PC-3 (cell line): Measurements from ENCODE around the gene CDH4. TPM values are rescaled to one million over a fixed set of nuclear protein-coding genes. Genes with fewer than 3 reads are reported as not detected.

ENCODE experiments used
- ATAC-seq: fragments of 200-7000 bp; cut with Tn5 transposase; 2 replicates; pipeline ENCODE4 v1.9.1; 2020; ENCODE audit warnings: mild to moderate bottlenecking, moderate library complexity
- BruUV-seq: library from RNA; stranded (reverse); fragments of 400-500 nt; replicated peaks from 2 replicates; lab custom pipeline; 2021; lab: Mats Ljungman, UMichigan
- CTCF ChIA-PET: fragments of 300-600 bp; sonication (Branson Sonifier 250); formaldehyde crosslinking; loops from one replicate; lab custom pipeline; 2022; ENCODE audit warnings: antibody characterized with exemption; lab: Charles Lee
- POLR2A ChIA-PET: fragments of 300-600 bp; sonication (Branson Sonifier 250); formaldehyde crosslinking; loops from one replicate; lab custom pipeline; 2022; ENCODE audit warnings: antibody characterized with exemption; ENCODE audit not compliant: unreplicated experiment; lab: Charles Lee
- DNase-seq: peaks from one replicate; pipeline ENCODE4 v3.0.0-alpha.2; 2015
- H2AFZ ChIP-seq: fragments of 300-600 bp; sonication (generic); 2 replicates; pipeline ENCODE4 v1.6.0; 2016; ENCODE audit warnings: antibody characterized with exemption, low read length
- H3F3A ChIP-seq: fragments of 300-600 bp; sonication (generic); one replicate; pipeline ENCODE4 v1.6.0; 2017; ENCODE audit warnings: antibody characterized with exemption, low read length, control low read depth, mild to moderate bottlenecking; ENCODE audit not compliant: unreplicated experiment
- H3K27ac ChIP-seq: fragments of 300-600 bp; sonication (generic); 2 replicates; pipeline ENCODE4 v1.5.1; 2016; ENCODE audit warnings: mild to moderate bottlenecking, low read length
- H3K27me3 ChIP-seq: fragments of 300-600 bp; sonication (generic); 2 replicates; pipeline ENCODE4 v1.6.1; 2016; ENCODE audit warnings: low read length, mixed read lengths
- H3K36me3 ChIP-seq: fragments of 300-600 bp; sonication (generic); 2 replicates; pipeline ENCODE4 v1.6.1; 2016; ENCODE audit warnings: low read depth, mixed run types, low read length, mixed read lengths
- H3K4me1 ChIP-seq: fragments of 300-600 bp; sonication (generic); 2 replicates; pipeline ENCODE4 v1.5.1; 2016; ENCODE audit warnings: low read length; ENCODE audit not compliant: insufficient read depth
- H3K4me2 ChIP-seq: fragments of 300-600 bp; sonication (generic); 2 replicates; pipeline ENCODE4 v1.6.0; 2016; ENCODE audit warnings: low read length
- H3K4me3 ChIP-seq: fragments of 300-600 bp; sonication (generic); 2 replicates; pipeline ENCODE4 v1.5.1; 2016; ENCODE audit warnings: mild to moderate bottlenecking, low read length, mixed read lengths
- H3K79me2 ChIP-seq: fragments of 300-600 bp; sonication (generic); 2 replicates; pipeline ENCODE4 v1.6.1; 2017; ENCODE audit warnings: low read length, mixed read lengths
- H3K9ac ChIP-seq: fragments of 300-600 bp; sonication (generic); 2 replicates; pipeline ENCODE4 v1.6.0; 2016; ENCODE audit warnings: mild to moderate bottlenecking, low read length
- H3K9me2 ChIP-seq: fragments of 300-600 bp; sonication (generic); replicated peaks from 2 replicates; pipeline ENCODE4 v1.6.1; 2016; ENCODE audit warnings: mixed run types, low read length, mixed read lengths
- H3K9me3 ChIP-seq: fragments of 300-600 bp; sonication (generic); 2 replicates; pipeline ENCODE4 v1.6.1; 2016; ENCODE audit warnings: low read length, mixed read lengths
- H4K20me1 ChIP-seq: fragments of 300-600 bp; sonication (generic); 2 replicates; pipeline ENCODE4 v1.6.1; 2016; ENCODE audit warnings: low read length, mixed read lengths
- EZH2 ChIP-seq: fragments of 300-600 bp; sonication (generic); IDR thresholded peaks from one replicate; pipeline ENCODE4 v1.6.1; 2017; ENCODE audit warnings: antibody characterized with exemption, mild to moderate bottlenecking, low read length; ENCODE audit not compliant: unreplicated experiment
- EZH2phosphoT487 ChIP-seq: fragments of 300-600 bp; sonication (generic); IDR thresholded peaks from 2 replicates; pipeline ENCODE4 v1.6.1; 2018; ENCODE audit warnings: mild to moderate bottlenecking, antibody characterized with exemption, low read length, borderline replicate concordance
- intact Hi-C: fragments of 100-400 bp; cut with micrococcal nuclease; formaldehyde crosslinking; loops from 2 replicates; pipeline ENCODE4 v1.9.0; 2023
- total RNA-seq: library from RNA; depleted of rRNA; stranded (reverse); fragments of >200 nt; gene quantifications from 2 replicates; pipeline ENCODE4 v1.2.3, GENCODE V29; 2014
- TF ChIP-seq, protein P1 (sequence below): fragments of 300-600 bp; sonication (generic); conservative IDR thresholded peaks from 2 replicates; pipeline ENCODE4 v1.5.1; 2017; ENCODE audit warnings: antibody characterized with exemption, low read depth, mild to moderate bottlenecking, low read length

CDH4 gene
- total RNA-seq, 1 experiment from 2014 or later = not detected

DNA sequence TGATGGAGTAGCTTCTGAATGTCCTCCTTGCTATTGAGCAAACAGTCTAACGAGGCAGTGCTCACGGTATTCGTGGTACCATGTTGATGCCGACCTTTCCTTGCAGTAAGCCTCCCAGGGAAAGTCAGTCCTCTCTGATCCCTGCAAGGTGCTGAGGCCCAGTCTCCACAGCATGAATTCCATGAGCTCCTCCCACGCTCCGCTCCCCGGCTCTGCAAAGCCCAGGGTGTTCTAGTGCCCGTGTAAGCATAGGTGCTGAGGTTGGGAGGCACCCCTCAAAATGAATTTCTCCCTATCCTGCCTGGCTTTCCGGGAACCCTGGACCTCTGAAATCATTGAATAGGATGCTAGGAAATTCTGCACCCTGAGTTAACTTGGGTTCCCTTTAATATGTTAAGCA is 562.7 kb downstream of the CDH4 start:
- ATAC-seq (no peak), DNase-seq (no peak)
- H2AFZ ChIP-seq = no peak overlapping the region
- ChIA-PET CTCF (no interaction called here), POLR2A (interaction anchor here (0.6 kb wide), 1 partner anchor 21 kb away, joined by 3 read pairs; no protein-coding TSS in a partner anchor)
- H3K4me3 ChIP-seq = no peak overlapping the region
- no peaks in the 10 kb centered on the region for H3K79me2 ChIP-seq
- H3K9ac ChIP-seq = no peak overlapping the region
- BruUV-seq = no TSS peak
- H3K4me1 ChIP-seq = no peaks in the 10 kb centered on the region
- TF ChIP-seq EZH2phosphoT487 (no peak), EZH2 (no peak)
- TF ChIP-seq, protein P1, sequence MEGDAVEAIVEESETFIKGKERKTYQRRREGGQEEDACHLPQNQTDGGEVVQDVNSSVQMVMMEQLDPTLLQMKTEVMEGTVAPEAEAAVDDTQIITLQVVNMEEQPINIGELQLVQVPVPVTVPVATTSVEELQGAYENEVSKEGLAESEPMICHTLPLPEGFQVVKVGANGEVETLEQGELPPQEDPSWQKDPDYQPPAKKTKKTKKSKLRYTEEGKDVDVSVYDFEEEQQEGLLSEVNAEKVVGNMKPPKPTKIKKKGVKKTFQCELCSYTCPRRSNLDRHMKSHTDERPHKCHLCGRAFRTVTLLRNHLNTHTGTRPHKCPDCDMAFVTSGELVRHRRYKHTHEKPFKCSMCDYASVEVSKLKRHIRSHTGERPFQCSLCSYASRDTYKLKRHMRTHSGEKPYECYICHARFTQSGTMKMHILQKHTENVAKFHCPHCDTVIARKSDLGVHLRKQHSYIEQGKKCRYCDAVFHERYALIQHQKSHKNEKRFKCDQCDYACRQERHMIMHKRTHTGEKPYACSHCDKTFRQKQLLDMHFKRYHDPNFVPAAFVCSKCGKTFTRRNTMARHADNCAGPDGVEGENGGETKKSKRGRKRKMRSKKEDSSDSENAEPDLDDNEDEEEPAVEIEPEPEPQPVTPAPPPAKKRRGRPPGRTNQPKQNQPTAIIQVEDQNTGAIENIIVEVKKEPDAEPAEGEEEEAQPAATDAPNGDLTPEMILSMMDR = no peak
- no peak overlapping the region for H3K27ac ChIP-seq
- no peaks in the 10 kb centered on the region for H4K20me1 ChIP-seq
- no peaks in the 10 kb centered on the region for H3K9me2 ChIP-seq
- no peaks in the 10 kb centered on the region for H3F3A ChIP-seq
- intact Hi-C loops = no loop called here
- no peak overlapping the region for H3K4me2 ChIP-seq
- H3K9me3 ChIP-seq = no peaks in the 10 kb centered on the region
- peaks cover 98% of the 10 kb centered on the region for H3K27me3 ChIP-seq
- H3K36me3 ChIP-seq = no peaks in the 10 kb centered on the region

- Histone ChIP-seq H3K4me3 (no peak overlapping the region), H3K9me2 (no peaks in the 10 kb centered on the region), H3K4me2 (no peak overlapping the region), H3K4me1 (no peaks in the 10 kb centered on the region), H3K27ac (no peak overlapping the region), H3K27me3 (peaks cover 98% of the 10 kb centered on the region), H2AFZ (no peak overlapping the region), H3K79me2 (no peaks in the 10 kb centered on the region), H4K20me1 (no peaks in the 10 kb centered on the region), H3F3A (no peaks in the 10 kb centered on the region), H3K9ac (no peak overlapping the region), H3K9me3 (no peaks in the 10 kb centered on the region), H3K36me3 (no peaks in the 10 kb centered on the region)
- DNase-seq (no peak), ATAC-seq (no peak)
- CTCF ChIA-PET = no interaction called here
- intact Hi-C loops = no loop called here
- no TSS peak for BruUV-seq
- no peak for TF ChIP-seq EZH2phosphoT487
- no peak for TF ChIP-seq EZH2
- TF ChIP-seq, protein P1 = no peak
- POLR2A ChIA-PET = no interaction called here
Observed at GRCh38 chr20:61815176-61815575, 563.1 kb downstream of the CDH4 start.

DNA sequence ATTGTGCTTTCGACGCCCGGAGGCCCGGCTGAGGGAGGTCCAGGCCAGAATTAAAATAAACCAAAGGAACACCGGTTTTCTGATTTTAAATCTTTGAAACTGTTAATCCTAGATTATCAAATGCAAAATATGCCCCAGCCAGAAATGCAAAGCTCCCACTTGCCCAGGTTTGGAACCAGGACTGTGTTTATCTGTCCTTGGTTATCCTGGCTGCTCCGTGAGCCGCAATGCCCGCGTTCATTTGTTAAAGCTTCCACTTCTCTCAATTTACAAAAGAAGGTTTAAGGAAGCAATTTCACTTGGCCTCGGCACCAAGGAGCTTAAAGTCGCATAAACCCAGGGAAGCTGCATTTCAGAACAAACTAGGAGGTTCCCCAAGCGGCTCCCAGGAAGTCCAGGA is 563.6 kb downstream of the CDH4 start:
- intact Hi-C loops = no loop called here
- no peaks in the 10 kb centered on the region for H3F3A ChIP-seq
- H3K9me3 ChIP-seq = no peaks in the 10 kb centered on the region
- no peak overlapping the region for H3K27ac ChIP-seq
- no peak overlapping the region for H3K9ac ChIP-seq
- DNase-seq (no peak), ATAC-seq (no peak)
- H4K20me1 ChIP-seq = no peaks in the 10 kb centered on the region
- H3K4me2 ChIP-seq = no peak overlapping the region
- no peaks in the 10 kb centered on the region for H3K36me3 ChIP-seq
- no peaks in the 10 kb centered on the region for H3K4me1 ChIP-seq
- no peaks in the 10 kb centered on the region for H3K79me2 ChIP-seq
- no TSS peak for BruUV-seq
- H3K4me3 ChIP-seq = no peak overlapping the region
- no peaks in the 10 kb centered on the region for H3K9me2 ChIP-seq
- no peak overlapping the region for H2AFZ ChIP-seq
- ChIA-PET CTCF (no interaction called here), POLR2A (no interaction called here)
- TF ChIP-seq EZH2phosphoT487 (no peak), EZH2 (no peak)
- TF ChIP-seq, protein P1 = no peak
- H3K27me3 ChIP-seq = peaks cover 98% of the 10 kb centered on the region
